ENCODE results near the gene BOD1.

The BOD1 gene

GRCh38 chr5:173570321-173571090 is 45.9 kb downstream of the BOD1 start:
- no peaks in the 10 kb centered on the region for H3K9me3 Mint-ChIP-seq
- H3K27me3 Mint-ChIP-seq (ENCODE audit: low read depth), result peaks cover 18% of the 10 kb centered on the region
- H3K4me1 Mint-ChIP-seq (ENCODE audit: low read depth), result peaks cover 2% of the 10 kb centered on the region
- no peak overlapping the region for H3K4me3 Mint-ChIP-seq
- H3K27ac Mint-ChIP-seq, result no peak overlapping the region
- H3K36me3 Mint-ChIP-seq (ENCODE audit: low read depth), result no peaks in the 10 kb centered on the region
- no peak for DNase-seq (ENCODE audit: low spot score)

- Mint-ChIP-seq H3K36me3 (ENCODE audit: low read depth) (no peaks in the 10 kb centered on the region), H3K27ac (no peak overlapping the region), H3K9me3 (no peaks in the 10 kb centered on the region), H3K27me3 (ENCODE audit: low read depth) (peaks cover 14% of the 10 kb centered on the region), H3K4me3 (no peak overlapping the region), H3K4me1 (ENCODE audit: low read depth) (peaks cover 2% of the 10 kb centered on the region)
- DNase-seq (ENCODE audit: low spot score), result no peak
These were observed 47.7 kb downstream of the BOD1 start for GRCh38 chr5:173568703-173569102.

GRCh38 chr5:173568128-173568527 is 48.3 kb downstream of the BOD1 start:
- no peak for DNase-seq (ENCODE audit: low spot score)
- no peaks in the 10 kb centered on the region for H3K9me3 Mint-ChIP-seq
- H3K36me3 Mint-ChIP-seq (ENCODE audit: low read depth), result no peaks in the 10 kb centered on the region
- peaks cover 2% of the 10 kb centered on the region for H3K4me1 Mint-ChIP-seq (ENCODE audit: low read depth)
- H3K27ac Mint-ChIP-seq, result no peak overlapping the region
- peaks cover 14% of the 10 kb centered on the region for H3K27me3 Mint-ChIP-seq (ENCODE audit: low read depth)
- H3K4me3 Mint-ChIP-seq, result no peak overlapping the region

- H3K4me1 Mint-ChIP-seq (ENCODE audit: low read depth), result no peaks in the 10 kb centered on the region
- no peak overlapping the region for H3K27ac Mint-ChIP-seq
- no peaks in the 10 kb centered on the region for H3K36me3 Mint-ChIP-seq (ENCODE audit: low read depth)
- H3K27me3 Mint-ChIP-seq (ENCODE audit: low read depth), result peaks cover 8% of the 10 kb centered on the region
- no peak overlapping the region for H3K4me3 Mint-ChIP-seq
- DNase-seq (ENCODE audit: low spot score), result no peak
- H3K9me3 Mint-ChIP-seq, result no peaks in the 10 kb centered on the region
These were observed 48.9 kb downstream of the BOD1 start for GRCh38 chr5:173567548-173567947.

- H3K27ac Mint-ChIP-seq, result no peak overlapping the region
- no peak for DNase-seq (ENCODE audit: low spot score)
These were observed 50.9 kb downstream of the BOD1 start for GRCh38 chr5:173565491-173566072.

GRCh38 chr5:173564106-173564505 is 52.3 kb downstream of the BOD1 start:
- DNase-seq (ENCODE audit: low spot score), result no peak
- Mint-ChIP-seq H3K27ac (no peak overlapping the region), H3K4me1 (ENCODE audit: low read depth) (no peaks in the 10 kb centered on the region), H3K27me3 (ENCODE audit: low read depth) (no peaks in the 10 kb centered on the region), H3K9me3 (peaks cover 8% of the 10 kb centered on the region), H3K4me3 (no peak overlapping the region), H3K36me3 (ENCODE audit: low read depth) (no peaks in the 10 kb centered on the region)

More at GRCh38 chr5:173565491-173566072, 50.9 kb downstream of the BOD1 start:
- Mint-ChIP-seq H3K27me3 (ENCODE audit: low read depth) (no peaks in the 10 kb centered on the region), H3K9me3 (peaks cover 5% of the 10 kb centered on the region), H3K36me3 (ENCODE audit: low read depth) (no peaks in the 10 kb centered on the region), H3K4me3 (no peak overlapping the region), H3K4me1 (ENCODE audit: low read depth) (no peaks in the 10 kb centered on the region)

GRCh38 chr5:173563246-173563645 is 53.2 kb downstream of the BOD1 start:
- H3K4me3 Mint-ChIP-seq, result no peak overlapping the region
- no peak overlapping the region for H3K27ac Mint-ChIP-seq
- H3K9me3 Mint-ChIP-seq, result peaks cover 8% of the 10 kb centered on the region
- no peaks in the 10 kb centered on the region for H3K4me1 Mint-ChIP-seq (ENCODE audit: low read depth)
- DNase-seq (ENCODE audit: low spot score), result no peak
- no peaks in the 10 kb centered on the region for H3K27me3 Mint-ChIP-seq (ENCODE audit: low read depth)
- no peaks in the 10 kb centered on the region for H3K36me3 Mint-ChIP-seq (ENCODE audit: low read depth)

GRCh38 chr5:173562451-173562850 is 54.0 kb downstream of the BOD1 start:
- no peaks in the 10 kb centered on the region for H3K36me3 Mint-ChIP-seq (ENCODE audit: low read depth)
- H3K27ac Mint-ChIP-seq, result no peak overlapping the region
- no peaks in the 10 kb centered on the region for H3K4me1 Mint-ChIP-seq (ENCODE audit: low read depth)
- DNase-seq (ENCODE audit: low spot score), result no peak
- H3K27me3 Mint-ChIP-seq (ENCODE audit: low read depth), result no peaks in the 10 kb centered on the region
- H3K4me3 Mint-ChIP-seq, result no peak overlapping the region
- peaks cover 8% of the 10 kb centered on the region for H3K9me3 Mint-ChIP-seq
